Dedifferentiated amniotic fluid mesenchymal stem cell (primary cell): ENCODE measurements around the gene POLR3K.
"Not testable (repeated sequence)": the region's sequence is repeated elsewhere in the genome, so short reads cannot be mapped to it uniquely, and the experiment has no call there.

ENCODE experiments used
- DNase-seq: peaks from one replicate; pipeline ENCODE4 v3.0.0-alpha.2; 2016; ENCODE audit errors: extremely low spot score

The POLR3K gene

GRCh38 chr16:63998-64913, 10.8 kb upstream of the POLR3K start:
- no peak for DNase-seq

GRCh38 chr16:63466-63865, 10.1 kb upstream of the POLR3K start:
- DNase-seq = no peak

GRCh38 chr16:62968-63391, 9.6 kb upstream of the POLR3K start:
- no peak for DNase-seq

- DNase-seq = no peak
Measured at GRCh38 chr16:62283-62967, 9.0 kb upstream of the POLR3K start.

- DNase-seq = no peak
Measured at GRCh38 chr16:61879-62281, 8.5 kb upstream of the POLR3K start.

GRCh38 chr16:60929-61878, 7.8 kb upstream of the POLR3K start:
- no peak for DNase-seq

- no peak for DNase-seq
Measured at GRCh38 chr16:60166-60565, 6.8 kb upstream of the POLR3K start.

GRCh38 chr16:59440-60059, 6.1 kb upstream of the POLR3K start:
- DNase-seq = no peak

GRCh38 chr16:58491-59439, 5.4 kb upstream of the POLR3K start:
- no peak for DNase-seq

- no peak for DNase-seq
Measured at GRCh38 chr16:57711-58110, 4.3 kb upstream of the POLR3K start.

- DNase-seq = no peak
Measured at GRCh38 chr16:56231-56927, 3.0 kb upstream of the POLR3K start.

- no peak for DNase-seq
Measured at GRCh38 chr16:55571-56136, 2.2 kb upstream of the POLR3K start.

- no peak for DNase-seq
Measured at GRCh38 chr16:54237-54581, 801 bp upstream of the POLR3K start.

GRCh38 chr16:50769-51591, 2.4 kb downstream of the POLR3K start:
- no peak for DNase-seq

GRCh38 chr16:47234-47633, 6.2 kb downstream of the POLR3K start:
- DNase-seq = no peak

GRCh38 chr16:46510-46909, 6.9 kb downstream of the POLR3K start:
- not testable (repeated sequence) for DNase-seq

- no peak for DNase-seq
Measured at GRCh38 chr16:45454-45853, 8.0 kb downstream of the POLR3K start.

GRCh38 chr16:44655-45054, 8.8 kb downstream of the POLR3K start:
- no peak for DNase-seq

- no peak for DNase-seq
Measured at GRCh38 chr16:43294-43693, 10.1 kb downstream of the POLR3K start.
